A549 (cell line): ENCODE data around the gene NDRG4. TPM values are rescaled to one million over a fixed set of nuclear protein-coding genes. Genes with fewer than 3 reads are reported as not detected.
A peak's percentile ranks its signal among the peaks of the same experiment; 100 is the strongest.

ENCODE experiments used
- ATAC-seq, 2 experiments: fragments of 200-7000 bp in 1 of 2; fragments of >200 bp in 1 of 2; cut with Nextera tagmentation in 1 of 2; cut with Tn5 transposase in 1 of 2; 3 replicates each; pipeline versions ENCODE4 v1.8.0 to v1.9.1; 2018 to 2020; ENCODE audit warnings: mild to moderate bottlenecking in 1 of 2, moderate library complexity in 1 of 2
- CTCF ChIA-PET: fragments of 300-600 bp; sonication (Branson Sonifier 250); formaldehyde crosslinking; extraction: SDS; loops from one replicate; lab custom pipeline; 2021; ENCODE audit warnings: antibody characterized with exemption, inconsistent platforms; lab: Yijun Ruan, JAX
- POLR2A ChIA-PET: fragments of 350-600 bp; formaldehyde crosslinking; extraction: SDS; loops from one replicate; lab custom pipeline; 2021; ENCODE audit warnings: antibody characterized with exemption, inconsistent platforms; lab: Yijun Ruan, JAX
- DNase-seq, 2 experiments: peaks; one replicate each; pipeline versions ENCODE4 v3.0.0 to v3.0.0-alpha.2; 2011 to 2016; ENCODE audit warnings: low read depth in 1 of 2, low spot score in 1 of 2
- FAIRE-seq: peaks from 2 replicates; lab custom pipeline; 2011; peaks lifted over from hg19 to GRCh38; lab: Jason Lieb, UNC
- H3K27ac ChIP-seq, 2 experiments: fragments of >200 bp; sonication (Bioruptor Twin); formaldehyde crosslinking; 3 replicates each; pipeline ENCODE4 v1.5.1; 2016 to 2017
- H3K4me1 ChIP-seq: fragments of >200 bp; sonication (Bioruptor Twin); formaldehyde crosslinking; 3 replicates; pipeline ENCODE4 v1.6.1; 2016
- H3K4me2 ChIP-seq: fragments of >200 bp; sonication (Bioruptor Twin); formaldehyde crosslinking; 3 replicates; pipeline ENCODE4 v1.6.1; 2016
- H3K4me3 ChIP-seq: fragments of >200 bp; sonication (Bioruptor Twin); formaldehyde crosslinking; 3 replicates; pipeline ENCODE4 v1.5.1; 2016
- H3K9me3 ChIP-seq: fragments of >200 bp; sonication (Bioruptor Twin); formaldehyde crosslinking; 3 replicates; pipeline ENCODE4 v1.6.1; 2016
- BHLHE40 ChIP-seq: IDR thresholded peaks from 2 replicates; pipeline ENCODE4 v1.6.1; 2012; ENCODE audit warnings: low read depth, low read length, inconsistent platforms
- CBX2 ChIP-seq: fragments of 200-600 bp; sonication (generic); IDR thresholded peaks from 2 replicates; pipeline ENCODE4 v1.6.1; 2016; ENCODE audit warnings: low read depth, mild to moderate bottlenecking, borderline replicate concordance
- CHD2 ChIP-seq: fragments of 150-350 bp; IDR thresholded peaks from 2 replicates; pipeline ENCODE4 v1.6.1; 2014; ENCODE audit warnings: low read length; ENCODE audit not compliant: partially characterized antibody
- FOSB ChIP-seq: fragments of 250-450 bp; sonication (Bioruptor Pico); IDR thresholded peaks from 2 replicates; pipeline ENCODE4 v1.5.0; 2020; ENCODE audit warnings: mild to moderate bottlenecking, moderate library complexity
- FOSL2 ChIP-seq, 2 experiments: fragments of 450-650 bp in 1 of 2; fragments of >200 bp in 1 of 2; sonication (Bioruptor Twin) in 1 of 2; formaldehyde crosslinking; IDR thresholded peaks; 2 replicates each; pipeline versions ENCODE4 v1.5.0 to v1.6.1; 2016 to 2020; ENCODE audit warnings: mild to moderate bottlenecking in 1 of 2, moderate library complexity in 1 of 2
- FOXS1 ChIP-seq: fragments of 250-450 bp; sonication (Bioruptor Pico); IDR thresholded peaks from 2 replicates; pipeline ENCODE4 v1.5.0; 2020; ENCODE audit warnings: mild to moderate bottlenecking, moderate library complexity
- HOXB5 ChIP-seq: fragments of 250-450 bp; sonication (Bioruptor Pico); IDR thresholded peaks from 2 replicates; pipeline ENCODE4 v1.5.0; 2020; ENCODE audit warnings: mild to moderate bottlenecking, moderate library complexity
- JUN ChIP-seq, 2 experiments: fragments of >200 bp; sonication (Bioruptor Twin); formaldehyde crosslinking; IDR thresholded peaks; 2 replicates in 1 of 2; 3 replicates in 1 of 2; pipeline ENCODE4 v1.6.1; 2016 to 2017
- JUNB ChIP-seq: fragments of >200 bp; sonication (Bioruptor Twin); formaldehyde crosslinking; IDR thresholded peaks from 2 replicates; pipeline ENCODE4 v1.6.1; 2016
- KDM1A ChIP-seq: fragments of 200-600 bp; sonication (generic); IDR thresholded peaks from 2 replicates; pipeline ENCODE4 v1.6.1; 2016; ENCODE audit warnings: low read depth, mild to moderate bottlenecking
- MYC ChIP-seq: IDR thresholded peaks from 2 replicates; pipeline ENCODE4 v1.6.1; 2012; ENCODE audit warnings: mild to moderate bottlenecking, inconsistent platforms, low read length, improper control_type of control experiment, borderline replicate concordance
- RAD21 ChIP-seq, 2 experiments: fragments of >200 bp in 1 of 2; sonication (Bioruptor Twin) in 1 of 2; formaldehyde crosslinking in 1 of 2; IDR thresholded peaks in 1 of 2; conservative IDR thresholded peaks in 1 of 2; 2 replicates in 1 of 2; 3 replicates in 1 of 2; pipeline ENCODE4 v1.6.1; 2012 to 2018; ENCODE audit warnings: inconsistent platforms in 1 of 2
- RCOR1 ChIP-seq: fragments of 150-350 bp; IDR thresholded peaks from 2 replicates; pipeline ENCODE4 v1.6.1; 2014; ENCODE audit warnings: antibody characterized with exemption, low read length, low read depth
- SMC3 ChIP-seq: fragments of >200 bp; sonication (Bioruptor Twin); formaldehyde crosslinking; IDR thresholded peaks from 3 replicates; pipeline ENCODE4 v1.6.1; 2018; ENCODE audit warnings: inconsistent platforms
- TP53 ChIP-seq: fragments of 250-450 bp; sonication (Bioruptor Pico); IDR thresholded peaks from 2 replicates; pipeline ENCODE4 v1.5.0; 2021; ENCODE audit warnings: mild to moderate bottlenecking, moderate library complexity
- ZFP36 ChIP-seq: fragments of 450-650 bp; IDR thresholded peaks from 2 replicates; pipeline ENCODE4 v1.6.1; 2014; ENCODE audit warnings: borderline replicate concordance; ENCODE audit not compliant: partially characterized antibody
- ZNF302 ChIP-seq: fragments of 250-450 bp; sonication (Bioruptor Pico); IDR thresholded peaks from 2 replicates; pipeline ENCODE4 v1.9.0; 2021; ENCODE audit warnings: inconsistent platforms, mild to moderate bottlenecking, moderate library complexity
- WGBS: methylation state at CpG from one replicate; pipeline ENCODE4 v1.1.6; 2017; ENCODE audit errors: missing lambda C conversion rate; 5-methylcytosine and 5-hydroxymethylcytosine counted together
- polyA plus RNA-seq, 4 experiments: library from polyadenylated mRNA; depleted of rRNA in 3 of 4; stranded (reverse); fragments of >200 nt; fragmentation: RNase III in 1 of 4; extraction: RNeasy Plus Mini Kit Qiagen cat#74134 plus additional on column Dnase treatment in 1 of 4; gene quantifications; 2 replicates in 3 of 4; 3 replicates in 1 of 4; pipeline ENCODE4 v1.2.3, GENCODE V29; 2011 to 2017
- TF ChIP-seq, protein P1 (sequence below): fragments of >200 bp; sonication (Bioruptor Twin); formaldehyde crosslinking; IDR thresholded peaks from 3 replicates; pipeline ENCODE4 v1.5.1; 2016
- TF ChIP-seq, protein P2 (sequence below): IDR thresholded peaks from 2 replicates; pipeline ENCODE4 v1.6.1; 2012
- TF ChIP-seq, protein P3 (sequence below): fragments of 450-650 bp; IDR thresholded peaks from 2 replicates; pipeline ENCODE4 v1.6.1; 2014; ENCODE audit warnings: antibody characterized with exemption
- TF ChIP-seq, protein P4 (sequence below): fragments of >200 bp; sonication (Bioruptor Twin); formaldehyde crosslinking; IDR thresholded peaks from 2 replicates; pipeline ENCODE4 v1.6.1; 2016

Gene NDRG4
- polyA plus RNA-seq, 2 of the 4 experiments (the other 2 are of a cell fraction): 8.1 to 21.3 TPM

DNA sequence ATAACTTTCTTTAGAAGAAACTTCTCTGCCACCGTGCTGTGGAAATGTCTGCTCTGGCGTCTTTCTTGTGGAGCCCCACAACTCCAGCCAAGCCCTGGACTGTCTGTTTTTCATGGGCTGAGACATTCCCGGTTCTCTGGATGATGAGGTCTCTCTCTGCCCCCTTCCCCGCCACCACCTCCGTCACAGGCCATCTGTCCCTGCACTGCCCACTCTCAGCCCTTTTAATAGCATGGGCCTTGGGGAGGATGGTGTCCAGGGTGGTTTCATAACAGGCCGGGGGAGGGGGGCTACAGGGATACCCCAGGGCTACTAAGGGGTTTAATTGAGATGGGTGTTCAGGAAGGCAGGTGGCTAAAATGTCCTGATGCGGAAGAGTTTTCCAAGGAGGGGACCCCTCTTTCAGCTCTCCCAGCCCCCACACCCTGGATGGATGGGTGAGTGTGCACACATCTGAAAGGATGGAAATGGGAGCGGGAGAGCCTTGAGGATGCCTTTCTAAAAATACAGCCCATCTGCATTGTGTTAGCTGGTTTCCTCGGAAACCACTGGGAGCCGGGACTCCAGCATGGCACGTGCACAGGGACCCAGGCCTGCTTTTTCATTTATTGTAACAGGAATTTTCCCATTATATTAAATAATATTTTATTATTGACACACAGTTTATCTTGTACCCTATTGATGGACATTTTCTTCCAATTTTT lies 14.6 kb upstream of the NDRG4 start:
- no peak overlapping the region for H3K27ac ChIP-seq
- ChIA-PET CTCF (interaction anchor here (1.0 to 23.4 kb wide), 7 partner anchors 12 to 459 kb away, joined by 3 to 721 read pairs (median 4); partner anchors contain the start of genes MMP15 and NDRG4), POLR2A (no interaction called here)
- no peak for FAIRE-seq
- no peaks in the 10 kb centered on the region for H3K9me3 ChIP-seq
- WGBS: 81% methylated on average over 11 of the region's 11 CpGs
- ATAC-seq: no peak
- H3K4me1 ChIP-seq: 0 out of 3 replicates have a peak, but pooled peaks cover 2% of the 10 kb centered on the region
- TF ChIP-seq RCOR1 (no peak), TP53 (CRISPR knock-in tag) (no peak), HOXB5 (CRISPR knock-in tag) (no peak)
- H3K4me3 ChIP-seq: no peak overlapping the region
- DNase-seq: no peak
- H3K4me2 ChIP-seq: no peak overlapping the region

DNA sequence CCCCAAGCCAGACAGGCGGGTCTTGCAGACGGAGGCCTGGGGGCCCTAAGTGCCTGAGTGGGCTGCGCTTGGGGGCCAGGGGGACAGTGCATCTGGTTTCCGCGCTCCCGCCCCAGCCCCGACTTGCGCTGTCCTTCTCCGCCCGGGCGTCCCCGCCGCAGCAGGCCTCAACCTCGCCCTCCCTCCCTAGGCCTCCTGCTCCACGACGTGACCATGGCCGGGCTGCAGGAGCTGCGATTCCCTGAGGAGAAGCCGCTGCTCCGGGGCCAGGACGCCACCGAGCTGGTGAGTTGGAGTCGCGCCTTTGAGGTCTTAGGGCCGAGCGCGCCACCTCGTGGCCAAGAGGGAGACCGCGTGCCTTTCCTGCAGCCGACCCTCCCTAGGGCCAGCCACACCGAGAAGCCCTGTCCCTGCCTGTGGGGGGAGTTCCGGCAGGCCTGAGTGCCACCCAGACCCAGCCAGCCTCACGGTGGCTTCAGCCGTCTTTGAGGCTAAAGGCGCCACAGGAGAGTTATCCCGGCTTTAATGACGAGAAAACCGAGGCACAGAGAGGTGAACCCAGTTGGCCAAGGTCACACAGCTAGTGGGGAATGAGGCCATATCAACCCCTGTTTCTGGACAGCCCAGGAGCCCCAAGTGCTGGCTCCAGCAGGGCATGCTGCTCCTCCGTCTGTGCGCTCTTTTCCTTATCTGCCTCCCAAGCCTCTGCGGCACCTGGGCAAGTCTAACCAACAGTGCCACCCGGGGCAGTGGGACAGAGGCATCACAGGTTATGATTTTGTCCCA lies 12.2 kb upstream of the NDRG4 start:
- POLR2A ChIA-PET: interaction anchor here (1.3 kb wide), 1 partner anchor 95 kb away, joined by 3 read pairs; the partner anchor contains the start of gene GINS3
- H3K4me3 ChIP-seq: no peak overlapping the region
- FAIRE-seq: no peak

DNA sequence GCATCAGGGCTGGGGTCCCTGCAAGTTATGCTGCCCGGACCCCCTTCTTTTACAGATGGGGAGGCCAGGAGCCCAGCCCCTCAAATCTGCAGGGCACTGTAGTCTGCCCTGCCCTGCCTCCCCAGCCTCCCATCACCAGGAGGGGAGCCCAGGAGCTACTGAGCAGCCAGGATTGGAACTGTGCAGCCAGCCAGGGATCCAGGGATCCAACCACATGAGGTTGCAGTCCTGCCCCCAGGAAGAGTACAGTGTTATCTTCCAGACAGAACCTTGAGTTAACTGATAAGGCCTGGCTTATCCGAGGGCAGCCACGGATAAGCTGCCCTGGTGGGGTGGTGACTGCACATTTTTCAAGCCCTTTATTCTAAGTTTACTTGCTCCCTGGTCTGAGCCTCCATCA lies 11.4 kb upstream of the NDRG4 start:
- POLR2A ChIA-PET: interaction anchor here (1.3 kb wide), 1 partner anchor 96 kb away, joined by 3 read pairs; the partner anchor contains the start of gene GINS3
- CTCF ChIA-PET: interaction anchor here (0.6 to 23.4 kb wide), 41 partner anchors 9 to 335 kb away, joined by 3 to 721 read pairs (median 6); partner anchors contain the start of genes GINS3 and NDRG4
- 0 out of 3 replicates have a peak, but pooled peaks cover 2% of the 10 kb centered on the region for H3K4me1 ChIP-seq
- no peak overlapping the region for H3K27ac ChIP-seq
- FAIRE-seq: no peak
- no peaks in the 10 kb centered on the region for H3K9me3 ChIP-seq
- no peak for TF ChIP-seq CBX2
- TF ChIP-seq, all 56 proteins: peak for 0
- ATAC-seq: peak; percentile 67 to 72
- H3K4me3 ChIP-seq: no peak overlapping the region
- H3K4me2 ChIP-seq: no peak overlapping the region
- 56% methylated on average over 3 of the region's 3 CpGs for WGBS
- DNase-seq: no peak

More for the DNA sequence above, 12.2 kb upstream of the NDRG4 start:
- CTCF ChIA-PET: interaction anchor here (0.6 to 23.4 kb wide), 74 partner anchors 10 to 355 kb away, joined by 3 to 721 read pairs (median 4); partner anchors contain the start of genes GINS3 and NDRG4
- H3K27ac ChIP-seq: peak overlapping the region in 1 of 2 experiments; percentile 65; a peak in 2 of 6 replicates
- peak overlapping the region; percentile 82 for H3K4me2 ChIP-seq
- WGBS: 34% methylated on average over 28 of the region's 43 CpGs
- no peaks in the 10 kb centered on the region for H3K9me3 ChIP-seq
- peak; percentile 87 to 88 for DNase-seq
- H3K4me1 ChIP-seq: 0 out of 3 replicates have a peak, but pooled peaks cover 2% of the 10 kb centered on the region
- TF ChIP-seq MYC (no peak), BHLHE40 (no peak), ZFP36 (peak; percentile 81), JUNB (no peak), KDM1A (peak; percentile 45; the same call in 1 of the 2 replicates), SMC3 (peak; percentile 98), JUN (IDR thresholded peaks at IDR 0.05) (peak in 1 of 2 experiments; percentile 38; a peak in 1 of 5 replicates), RAD21 (conservative IDR thresholded peaks at IDR 0.05 in 1 of 2, IDR thresholded peaks at IDR 0.05 in 1 of 2) (peak; percentile 95 to 97)
- TF ChIP-seq, protein P1, sequence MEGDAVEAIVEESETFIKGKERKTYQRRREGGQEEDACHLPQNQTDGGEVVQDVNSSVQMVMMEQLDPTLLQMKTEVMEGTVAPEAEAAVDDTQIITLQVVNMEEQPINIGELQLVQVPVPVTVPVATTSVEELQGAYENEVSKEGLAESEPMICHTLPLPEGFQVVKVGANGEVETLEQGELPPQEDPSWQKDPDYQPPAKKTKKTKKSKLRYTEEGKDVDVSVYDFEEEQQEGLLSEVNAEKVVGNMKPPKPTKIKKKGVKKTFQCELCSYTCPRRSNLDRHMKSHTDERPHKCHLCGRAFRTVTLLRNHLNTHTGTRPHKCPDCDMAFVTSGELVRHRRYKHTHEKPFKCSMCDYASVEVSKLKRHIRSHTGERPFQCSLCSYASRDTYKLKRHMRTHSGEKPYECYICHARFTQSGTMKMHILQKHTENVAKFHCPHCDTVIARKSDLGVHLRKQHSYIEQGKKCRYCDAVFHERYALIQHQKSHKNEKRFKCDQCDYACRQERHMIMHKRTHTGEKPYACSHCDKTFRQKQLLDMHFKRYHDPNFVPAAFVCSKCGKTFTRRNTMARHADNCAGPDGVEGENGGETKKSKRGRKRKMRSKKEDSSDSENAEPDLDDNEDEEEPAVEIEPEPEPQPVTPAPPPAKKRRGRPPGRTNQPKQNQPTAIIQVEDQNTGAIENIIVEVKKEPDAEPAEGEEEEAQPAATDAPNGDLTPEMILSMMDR: peak; percentile 86
- TF ChIP-seq, protein P2, sequence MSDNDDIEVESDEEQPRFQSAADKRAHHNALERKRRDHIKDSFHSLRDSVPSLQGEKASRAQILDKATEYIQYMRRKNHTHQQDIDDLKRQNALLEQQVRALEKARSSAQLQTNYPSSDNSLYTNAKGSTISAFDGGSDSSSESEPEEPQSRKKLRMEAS: peak; percentile 62; the same call in 1 of the 2 replicates
- peak; percentile 89 to 98 for ATAC-seq

DNA sequence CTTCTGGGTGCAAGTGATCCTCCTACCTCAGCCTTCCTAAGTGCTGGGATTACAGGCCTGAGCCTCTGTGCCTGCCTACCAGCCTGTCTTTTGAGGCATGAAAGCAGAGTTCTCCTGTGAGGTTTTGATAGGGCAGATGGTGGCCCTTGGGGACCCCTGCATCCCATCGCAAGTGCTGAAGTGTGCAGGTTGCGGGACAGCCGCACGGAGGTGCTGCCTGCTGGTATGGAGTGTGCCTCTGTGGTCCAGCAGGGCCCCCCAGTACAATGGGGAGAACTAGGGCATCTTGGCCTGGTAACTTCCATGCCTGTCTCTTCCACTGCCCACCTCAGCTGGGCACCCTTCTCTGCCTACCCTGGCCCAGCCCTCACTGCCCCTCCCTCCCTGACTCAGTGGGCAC lies 9.9 kb upstream of the NDRG4 start:
- Histone ChIP-seq H3K4me2 (no peak overlapping the region), H3K4me3 (no peak overlapping the region), H3K9me3 (no peaks in the 10 kb centered on the region), H3K27ac (no peak overlapping the region), H3K4me1 (0 out of 3 replicates have a peak, but pooled peaks cover 2% of the 10 kb centered on the region)
- ChIA-PET POLR2A (no interaction called here), CTCF (interaction anchor here (5.7 to 23.4 kb wide), 2 partner anchors 7 to 150 kb away, joined by 58 to 721 read pairs; partner anchors contain the start of gene NDRG4)
- 89% methylated on average over 3 of the region's 4 CpGs for WGBS
- FAIRE-seq (no peak), DNase-seq (no peak), ATAC-seq (no peak)
- TF ChIP-seq, protein P3, sequence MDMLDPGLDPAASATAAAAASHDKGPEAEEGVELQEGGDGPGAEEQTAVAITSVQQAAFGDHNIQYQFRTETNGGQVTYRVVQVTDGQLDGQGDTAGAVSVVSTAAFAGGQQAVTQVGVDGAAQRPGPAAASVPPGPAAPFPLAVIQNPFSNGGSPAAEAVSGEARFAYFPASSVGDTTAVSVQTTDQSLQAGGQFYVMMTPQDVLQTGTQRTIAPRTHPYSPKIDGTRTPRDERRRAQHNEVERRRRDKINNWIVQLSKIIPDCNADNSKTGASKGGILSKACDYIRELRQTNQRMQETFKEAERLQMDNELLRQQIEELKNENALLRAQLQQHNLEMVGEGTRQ: no peak
- no peak for TF ChIP-seq CHD2
- TF ChIP-seq JUNB: no peak
- no peak for TF ChIP-seq ZNF302 (CRISPR knock-in tag)
- TF ChIP-seq, protein P1: no peak
- no peak for TF ChIP-seq FOSB (CRISPR knock-in tag)
- no peak for TF ChIP-seq FOXS1
- TF ChIP-seq FOSL2 (IDR thresholded peaks at IDR 0.05): no peak
- TF ChIP-seq FOSL2 (CRISPR knock-in tag; IDR thresholded peaks at IDR 0.05): no peak
- TF ChIP-seq TP53 (CRISPR knock-in tag): no peak
- TF ChIP-seq, protein P4, sequence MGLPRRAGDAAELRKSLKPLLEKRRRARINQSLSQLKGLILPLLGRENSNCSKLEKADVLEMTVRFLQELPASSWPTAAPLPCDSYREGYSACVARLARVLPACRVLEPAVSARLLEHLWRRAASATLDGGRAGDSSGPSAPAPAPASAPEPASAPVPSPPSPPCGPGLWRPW: no peak
